ENCODE data around the gene IFT27. TPM values are rescaled to one million over a fixed set of nuclear protein-coding genes. Genes with fewer than 3 reads are reported as not detected.

Gene IFT27
- total RNA-seq, 4 donors from 2014 or later: 7.4 to 21.9 (median 14.3) TPM

DNA sequence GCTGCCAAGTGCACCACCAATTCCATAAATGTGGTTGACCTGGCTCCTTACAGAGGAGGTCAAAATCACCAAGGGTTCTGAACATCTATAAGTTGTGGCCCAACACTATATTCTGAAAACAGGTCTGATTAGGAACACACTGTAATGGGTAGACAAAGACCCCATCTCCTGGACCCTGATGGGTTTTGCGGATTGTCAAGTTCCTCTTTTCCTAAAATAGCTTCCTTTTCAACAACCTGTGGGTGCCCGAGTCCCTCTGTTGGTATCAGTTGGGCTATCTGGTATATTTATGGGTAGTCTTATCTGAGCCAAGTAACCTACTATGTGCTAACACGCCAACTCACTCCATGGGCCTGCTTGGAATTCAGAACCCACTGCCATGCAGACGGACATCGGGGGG, 62.5 kb downstream of the IFT27 start:
- WGBS, 2 donors: 90 to 92% methylated on average over 5 of the region's 5 CpGs
- TF ChIP-seq, protein P1, sequence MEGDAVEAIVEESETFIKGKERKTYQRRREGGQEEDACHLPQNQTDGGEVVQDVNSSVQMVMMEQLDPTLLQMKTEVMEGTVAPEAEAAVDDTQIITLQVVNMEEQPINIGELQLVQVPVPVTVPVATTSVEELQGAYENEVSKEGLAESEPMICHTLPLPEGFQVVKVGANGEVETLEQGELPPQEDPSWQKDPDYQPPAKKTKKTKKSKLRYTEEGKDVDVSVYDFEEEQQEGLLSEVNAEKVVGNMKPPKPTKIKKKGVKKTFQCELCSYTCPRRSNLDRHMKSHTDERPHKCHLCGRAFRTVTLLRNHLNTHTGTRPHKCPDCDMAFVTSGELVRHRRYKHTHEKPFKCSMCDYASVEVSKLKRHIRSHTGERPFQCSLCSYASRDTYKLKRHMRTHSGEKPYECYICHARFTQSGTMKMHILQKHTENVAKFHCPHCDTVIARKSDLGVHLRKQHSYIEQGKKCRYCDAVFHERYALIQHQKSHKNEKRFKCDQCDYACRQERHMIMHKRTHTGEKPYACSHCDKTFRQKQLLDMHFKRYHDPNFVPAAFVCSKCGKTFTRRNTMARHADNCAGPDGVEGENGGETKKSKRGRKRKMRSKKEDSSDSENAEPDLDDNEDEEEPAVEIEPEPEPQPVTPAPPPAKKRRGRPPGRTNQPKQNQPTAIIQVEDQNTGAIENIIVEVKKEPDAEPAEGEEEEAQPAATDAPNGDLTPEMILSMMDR (IDR thresholded peaks at IDR 0.05): no peak
- no peak overlapping the region for H3K4me3 ChIP-seq
- no peaks in the 10 kb centered on the region for H3K4me1 ChIP-seq
- no peak for DNase-seq (ENCODE audit: low spot score in 2 of 2)
- H3K27me3 ChIP-seq: peaks cover 0 to 8% of the 10 kb centered on the region in 2 donors
- no peaks in the 10 kb centered on the region for H3K36me3 ChIP-seq
- no peak overlapping the region for H3K27ac ChIP-seq
- no peaks in the 10 kb centered on the region for H3K9me3 ChIP-seq

Other genes with a start within 250 kb of the IFT27 start
- gene EIF3D, start 247.0 kb downstream of the IFT27 start, total RNA-seq: 100 to 1,000 TPM; 200 to 272 (median 238) TPM
- not detected for gene CACNG2, start 72.4 kb downstream of the IFT27 start, total RNA-seq
- gene PVALB, start 40.9 kb upstream of the IFT27 start, total RNA-seq: not detected
- 10 to 100 TPM; 14.2 to 71.4 (median 17.2) TPM for gene NCF4, start 84.9 kb upstream of the IFT27 start, total RNA-seq
- 10 to 100 TPM in 2 of 4 donors, 1 to 10 TPM in 2; 5.7 to 14.3 (median 10.8) TPM for gene CSF2RB, start 137.5 kb upstream of the IFT27 start, total RNA-seq
- gene TST, start 243.3 kb upstream of the IFT27 start, total RNA-seq: 10 to 100 TPM; 44.1 to 76.4 (median 66.7) TPM
- 100 to 1,000 TPM; 193 to 258 (median 199) TPM for gene MPST, start 243.6 kb upstream of the IFT27 start, total RNA-seq